Adrenal gland (tissue), 5 donors: ENCODE results near the gene ZNF500.

Experiments
- CTCF ChIP-seq, 6 experiments: fragments of 450-650 bp in 4 of 6; fragments of 200-600 bp in 2 of 6; sonication (generic) in 1 of 6; IDR thresholded peaks; 1 replicate in 5 of 6; 2 replicates in 1 of 6; pipeline versions ENCODE4 v1.5.1 to v1.8.0; 2016 to 2021; ENCODE audit warnings: antibody characterized with exemption in 6 of 6, mild to moderate bottlenecking in 2 of 6, moderate library complexity in 1 of 6
- POLR2A ChIP-seq, 2 donors: fragments of 450-650 bp; IDR thresholded peaks; one replicate each; pipeline ENCODE4 v1.6.1; 2017; ENCODE audit warnings: antibody characterized with exemption in 2 of 2, mild to moderate bottlenecking in 2 of 2, moderate library complexity in 1 of 2
- donor health status: DM: no; HTN: no; CAD: no.

GRCh38 chr16:4733747-4734062 is 33.3 kb downstream of the ZNF500 start:
- TF ChIP-seq CTCF (IDR thresholded peaks at IDR 0.05) (no peak), POLR2A (IDR thresholded peaks at IDR 0.05) (no peak)
